ENCODE results near the gene ATXN10.

ATXN10 gene

GRCh38 chr22:45869340-45869847 is 197.8 kb downstream of the ATXN10 start:
- no peak for TF ChIP-seq GATA3 (IDR thresholded peaks at IDR 0.05; ENCODE audit: low read depth, low read length)
- TF ChIP-seq GATA2 (IDR thresholded peaks at IDR 0.05; ENCODE audit: low read depth, low read length), result no peak

- TF ChIP-seq GATA3 (IDR thresholded peaks at IDR 0.05; ENCODE audit: low read depth, low read length) (no peak), GATA2 (IDR thresholded peaks at IDR 0.05; ENCODE audit: low read depth, low read length) (no peak)
Measured at GRCh38 chr22:45870011-45870410, 198.4 kb downstream of the ATXN10 start.

GRCh38 chr22:45871721-45872120 is 200.1 kb downstream of the ATXN10 start:
- TF ChIP-seq GATA3 (IDR thresholded peaks at IDR 0.05; ENCODE audit: low read depth, low read length) (no peak), GATA2 (IDR thresholded peaks at IDR 0.05; ENCODE audit: low read depth, low read length) (no peak)

GRCh38 chr22:45872659-45873263 is 201.1 kb downstream of the ATXN10 start:
- TF ChIP-seq GATA2 (IDR thresholded peaks at IDR 0.05; ENCODE audit: low read depth, low read length), result no peak
- TF ChIP-seq GATA3 (IDR thresholded peaks at IDR 0.05; ENCODE audit: low read depth, low read length), result no peak

GRCh38 chr22:45876136-45877035 is 204.8 kb downstream of the ATXN10 start:
- no peak for TF ChIP-seq GATA2 (IDR thresholded peaks at IDR 0.05; ENCODE audit: low read depth, low read length)
- TF ChIP-seq GATA3 (IDR thresholded peaks at IDR 0.05; ENCODE audit: low read depth, low read length), result no peak

GRCh38 chr22:45877036-45877380 is 205.4 kb downstream of the ATXN10 start:
- TF ChIP-seq GATA3 (IDR thresholded peaks at IDR 0.05; ENCODE audit: low read depth, low read length) (no peak), GATA2 (IDR thresholded peaks at IDR 0.05; ENCODE audit: low read depth, low read length) (no peak)

- TF ChIP-seq GATA3 (IDR thresholded peaks at IDR 0.05; ENCODE audit: low read depth, low read length), result no peak
- no peak for TF ChIP-seq GATA2 (IDR thresholded peaks at IDR 0.05; ENCODE audit: low read depth, low read length)
Measured at GRCh38 chr22:45877651-45878050, 206.0 kb downstream of the ATXN10 start.

GRCh38 chr22:45878051-45878781 is 206.6 kb downstream of the ATXN10 start:
- TF ChIP-seq GATA2 (IDR thresholded peaks at IDR 0.05; ENCODE audit: low read depth, low read length) (no peak), GATA3 (IDR thresholded peaks at IDR 0.05; ENCODE audit: low read depth, low read length) (no peak)

GRCh38 chr22:45878901-45879551 is 207.4 kb downstream of the ATXN10 start:
- TF ChIP-seq GATA3 (IDR thresholded peaks at IDR 0.05; ENCODE audit: low read depth, low read length) (no peak), GATA2 (IDR thresholded peaks at IDR 0.05; ENCODE audit: low read depth, low read length) (no peak)

- TF ChIP-seq GATA3 (IDR thresholded peaks at IDR 0.05; ENCODE audit: low read depth, low read length), result no peak
- TF ChIP-seq GATA2 (IDR thresholded peaks at IDR 0.05; ENCODE audit: low read depth, low read length), result no peak
Measured at GRCh38 chr22:45879552-45879949, 207.9 kb downstream of the ATXN10 start.

- TF ChIP-seq GATA2 (IDR thresholded peaks at IDR 0.05; ENCODE audit: low read depth, low read length) (no peak), GATA3 (IDR thresholded peaks at IDR 0.05; ENCODE audit: low read depth, low read length) (no peak)
Measured at GRCh38 chr22:45880091-45880715, 208.6 kb downstream of the ATXN10 start.

GRCh38 chr22:45880716-45881523 is 209.3 kb downstream of the ATXN10 start:
- TF ChIP-seq GATA3 (IDR thresholded peaks at IDR 0.05; ENCODE audit: low read depth, low read length), result no peak
- no peak for TF ChIP-seq GATA2 (IDR thresholded peaks at IDR 0.05; ENCODE audit: low read depth, low read length)

GRCh38 chr22:45881524-45881875 is 209.9 kb downstream of the ATXN10 start:
- no peak for TF ChIP-seq GATA2 (IDR thresholded peaks at IDR 0.05; ENCODE audit: low read depth, low read length)
- no peak for TF ChIP-seq GATA3 (IDR thresholded peaks at IDR 0.05; ENCODE audit: low read depth, low read length)
